Measurements from ENCODE around the gene FOXL3.

Gene FOXL3

DNA sequence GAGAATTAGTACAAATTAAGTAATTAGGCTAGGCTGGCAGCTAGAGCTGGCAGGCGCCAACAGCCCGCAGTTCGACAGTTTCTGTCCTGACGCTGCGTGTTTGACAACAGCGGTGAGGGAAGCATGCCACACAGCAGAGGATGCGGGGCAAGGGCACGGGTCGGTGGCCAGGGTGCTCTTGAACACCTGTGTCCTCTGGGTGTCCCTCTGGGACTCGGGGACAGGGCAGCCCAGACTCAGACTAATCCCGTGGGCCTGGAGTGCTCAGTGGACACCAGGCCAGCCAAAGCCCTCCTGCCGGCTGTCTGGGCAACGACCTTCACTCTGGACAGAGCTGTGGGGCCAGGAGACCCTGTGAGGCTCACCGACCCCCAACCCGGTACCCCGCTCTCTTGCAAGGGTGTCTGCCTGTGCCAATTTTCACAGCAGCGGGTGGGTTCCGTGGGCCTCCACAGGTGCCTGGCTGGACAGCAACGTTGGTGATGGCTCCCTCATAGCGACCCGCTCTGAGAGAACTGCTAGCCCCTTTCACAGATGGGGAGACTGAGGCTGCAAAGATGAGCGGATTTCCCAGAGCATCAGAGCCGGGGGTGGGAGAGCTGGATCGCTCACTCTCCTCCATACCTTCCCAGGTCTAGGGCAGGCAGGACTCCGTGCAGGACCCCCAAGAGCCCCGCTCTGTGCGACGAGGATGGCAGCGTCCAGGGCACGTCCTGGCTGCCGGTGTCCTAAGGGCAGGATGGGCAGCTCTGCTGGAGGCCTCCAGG is 48.5 kb downstream of the FOXL3 start:
- no peak for DNase-seq (ENCODE audit: low read depth)

GRCh38 chr7:339062-339342 is 49.0 kb downstream of the FOXL3 start:
- no peak for DNase-seq (ENCODE audit: low read depth)

GRCh38 chr7:339696-340095 is 49.7 kb downstream of the FOXL3 start:
- no peak for DNase-seq (ENCODE audit: low read depth)

GRCh38 chr7:340200-340937 is 50.4 kb downstream of the FOXL3 start:
- no peak for DNase-seq (ENCODE audit: low read depth)
